IMR-90 (cell line): ENCODE results near the gene ACTG2. TPM values are rescaled to one million over a fixed set of nuclear protein-coding genes. Genes with fewer than 3 reads are reported as not detected.

ENCODE experiments used
- ATAC-seq: fragments of 200-7000 bp; cut with Tn5 transposase; 2 replicates; pipeline ENCODE4 v1.9.1; 2020; ENCODE audit warnings: low read depth, mild to moderate bottlenecking, moderate library complexity
- BruUV-seq: library from RNA; stranded (reverse); fragments of 400-500 nt; replicated peaks from 2 replicates; lab custom pipeline; 2021; lab: Mats Ljungman, UMichigan
- CTCF ChIA-PET: fragments of 300-600 bp; formaldehyde crosslinking; extraction: SDS; loops from one replicate; lab custom pipeline; 2021; ENCODE audit warnings: antibody characterized with exemption; lab: Yijun Ruan, JAX
- POLR2A ChIA-PET: fragments of 300-600 bp; sonication (Branson Sonifier 250); formaldehyde crosslinking; loops from one replicate; lab custom pipeline; 2022; ENCODE audit warnings: antibody characterized with exemption; ENCODE audit not compliant: unreplicated experiment; lab: Charles Lee
- DNase-seq: peaks from one replicate; pipeline ENCODE4 v3.0.0; 2013
- H2AFZ ChIP-seq: replicated peaks from 2 replicates; pipeline ENCODE3; 2013; ENCODE audit warnings: low read length, mild to moderate bottlenecking; ENCODE audit not compliant: poor library complexity
- H2AK5ac ChIP-seq: 2 replicates; pipeline ENCODE4 v1.6.1; 2013; ENCODE audit warnings: low read depth, low read length, inconsistent platforms
- H2AK9ac ChIP-seq: replicated peaks from 2 replicates; pipeline ENCODE3; 2013; ENCODE audit warnings: mild to moderate bottlenecking, low read depth, low read length, moderate library complexity; ENCODE audit not compliant: poor library complexity
- H2BK120ac ChIP-seq: 2 replicates; pipeline ENCODE4 v1.6.1; 2013; ENCODE audit warnings: low read depth, low read length, inconsistent platforms
- H2BK15ac ChIP-seq: 3 replicates; pipeline ENCODE4 v1.6.1; 2013; ENCODE audit warnings: low read depth, low read length, inconsistent platforms
- H2BK20ac ChIP-seq: 2 replicates; pipeline ENCODE4 v1.6.1; 2013; ENCODE audit warnings: low read depth, mild to moderate bottlenecking, inconsistent platforms, low read length, moderate library complexity
- H2BK5ac ChIP-seq: 2 replicates; pipeline ENCODE4 v1.6.1; 2013; ENCODE audit warnings: mild to moderate bottlenecking, low read depth, low read length, inconsistent platforms; ENCODE audit not compliant: poor library complexity, severe bottlenecking
- H3K14ac ChIP-seq: replicated peaks from 2 replicates; pipeline ENCODE4 v1.6.1; 2013; ENCODE audit warnings: low read depth, low read length, inconsistent platforms
- H3K18ac ChIP-seq: 2 replicates; pipeline ENCODE4 v1.6.1; 2013; ENCODE audit warnings: low read depth, low read length, control low read depth
- H3K23ac ChIP-seq: 2 replicates; pipeline ENCODE4 v1.6.1; 2013; ENCODE audit warnings: low read depth, low read length, inconsistent platforms
- H3K27ac ChIP-seq: 2 replicates; pipeline ENCODE4 v1.5.1; 2013; ENCODE audit warnings: mild to moderate bottlenecking, control low read depth, low read length; ENCODE audit not compliant: insufficient read depth
- H3K27me3 ChIP-seq: 2 replicates; pipeline ENCODE4 v1.6.1; 2013; ENCODE audit warnings: low read length; ENCODE audit not compliant: control insufficient read depth, insufficient read depth
- H3K36me3 ChIP-seq: 2 replicates; pipeline ENCODE4 v1.6.1; 2013; ENCODE audit warnings: low read length, mixed read lengths; ENCODE audit not compliant: control insufficient read depth, insufficient read depth
- H3K4ac ChIP-seq: 2 replicates; pipeline ENCODE4 v1.6.1; 2013; ENCODE audit warnings: low read depth, low read length, inconsistent platforms
- H3K4me1 ChIP-seq: 2 replicates; pipeline ENCODE4 v1.6.1; 2013; ENCODE audit warnings: low read length, mixed read lengths; ENCODE audit not compliant: control insufficient read depth, insufficient read depth
- H3K4me2 ChIP-seq: 2 replicates; pipeline ENCODE4 v1.6.1; 2013; ENCODE audit warnings: low read depth, mild to moderate bottlenecking, control low read depth, low read length, moderate library complexity
- H3K4me3 ChIP-seq: 2 replicates; pipeline ENCODE4 v1.5.1; 2013; ENCODE audit warnings: low read depth, mild to moderate bottlenecking, control low read depth, low read length, moderate library complexity; ENCODE audit not compliant: insufficient read depth
- H3K56ac ChIP-seq: 2 replicates; pipeline ENCODE4 v1.6.1; 2013; ENCODE audit warnings: low read length, inconsistent platforms; ENCODE audit not compliant: insufficient read depth; ENCODE audit errors: extremely low read depth
- H3K79me1 ChIP-seq, 2 experiments: 2 replicates each; pipeline ENCODE4 v1.6.1; 2013; ENCODE audit warnings: low read length in 2 of 2, inconsistent platforms in 1 of 2, low read depth in 1 of 2
- H3K9ac ChIP-seq: 2 replicates; pipeline ENCODE4 v1.6.1; 2013; ENCODE audit warnings: low read depth, low read length, control low read depth
- H3K9me1 ChIP-seq: 2 replicates; pipeline ENCODE4 v1.6.1; 2013; ENCODE audit warnings: low read length, inconsistent platforms; ENCODE audit not compliant: insufficient read depth
- H3K9me3 ChIP-seq: 2 replicates; pipeline ENCODE4 v1.6.1; 2013; ENCODE audit warnings: low read length; ENCODE audit not compliant: control insufficient read depth, insufficient read depth
- H4K20me1 ChIP-seq: 2 replicates; pipeline ENCODE4 v1.6.1; 2013; ENCODE audit warnings: low read length, inconsistent platforms; ENCODE audit not compliant: insufficient read depth
- H4K5ac ChIP-seq: 2 replicates; pipeline ENCODE4 v1.6.1; 2013; ENCODE audit warnings: mild to moderate bottlenecking, low read depth, low read length, control low read depth
- H4K8ac ChIP-seq, 2 experiments: 2 replicates each; pipeline ENCODE4 v1.6.1; 2013; ENCODE audit warnings: low read depth in 2 of 2, low read length in 2 of 2, control low read depth in 1 of 2, inconsistent platforms in 1 of 2
- H4K91ac ChIP-seq: 2 replicates; pipeline ENCODE4 v1.6.1; 2013; ENCODE audit warnings: low read depth, low read length, inconsistent platforms; ENCODE audit not compliant: insufficient read depth
- BHLHE40 ChIP-seq: fragments of 150-350 bp; IDR thresholded peaks from 2 replicates; pipeline ENCODE4 v1.6.1; 2016; ENCODE audit warnings: mild to moderate bottlenecking, low read depth, low read length
- CEBPB ChIP-seq: IDR thresholded peaks from 2 replicates; pipeline ENCODE4 v1.6.1; 2012; ENCODE audit warnings: low read depth, low read length, improper control_type of control experiment
- CHD1 ChIP-seq: IDR thresholded peaks from 2 replicates; pipeline ENCODE4 v1.6.1; 2012; ENCODE audit warnings: low read depth, low read length, improper control_type of control experiment
- ELK1 ChIP-seq: fragments of 150-350 bp; IDR thresholded peaks from 2 replicates; pipeline ENCODE4 v1.6.1; 2016; ENCODE audit warnings: low read depth, mild to moderate bottlenecking, low read length, moderate library complexity, borderline replicate concordance
- MAFK ChIP-seq: IDR thresholded peaks from 2 replicates; pipeline ENCODE4 v1.6.1; 2012; ENCODE audit warnings: low read depth, low read length, improper control_type of control experiment
- MAZ ChIP-seq: IDR thresholded peaks from 2 replicates; pipeline ENCODE4 v1.6.1; 2012; ENCODE audit warnings: low read depth, mild to moderate bottlenecking, low read length, improper control_type of control experiment, moderate library complexity, borderline replicate concordance
- MXI1 ChIP-seq: IDR thresholded peaks from 2 replicates; pipeline ENCODE4 v1.6.1; 2012; ENCODE audit warnings: low read depth, mild to moderate bottlenecking, low read length, moderate library complexity, borderline replicate concordance
- NFE2L2 ChIP-seq: fragments of 150-350 bp; IDR thresholded peaks from 2 replicates; pipeline ENCODE4 v1.6.1; 2016; ENCODE audit warnings: low read depth, mild to moderate bottlenecking, low read length
- POLR2A ChIP-seq: IDR thresholded peaks from 2 replicates; pipeline ENCODE4 v1.6.1; 2012; ENCODE audit warnings: mild to moderate bottlenecking, low read depth, low read length
- RAD21 ChIP-seq: IDR thresholded peaks from 2 replicates; pipeline ENCODE4 v1.6.1; 2012; ENCODE audit warnings: low read length, improper control_type of control experiment
- RCOR1 ChIP-seq: IDR thresholded peaks from 2 replicates; pipeline ENCODE4 v1.6.1; 2012; ENCODE audit warnings: mild to moderate bottlenecking, low read length, improper control_type of control experiment; ENCODE audit not compliant: insufficient replicate concordance
- RFX5 ChIP-seq: IDR thresholded peaks from 2 replicates; pipeline ENCODE4 v1.8.0; 2012; ENCODE audit warnings: low read depth, mild to moderate bottlenecking, low read length, moderate library complexity
- WGBS, 2 experiments: methylation state at CpG; one replicate each; pipeline versions ENCODE4 v1.1.5 to v1.1.7; 2013; ENCODE audit warnings: missing lambda C conversion rate in 2 of 2; ENCODE audit not compliant: insufficient read length in 1 of 2; ENCODE audit errors: extremely low coverage in 2 of 2; 5-methylcytosine and 5-hydroxymethylcytosine counted together
- dilution Hi-C: fragments of 300-500 bp; cut with HindIII; formaldehyde crosslinking; loops from one replicate; pipeline ENCODE4 v1.14.3; 2018; ENCODE audit warnings: low sequenced_read_pairs; ENCODE audit not compliant: unreplicated experiment
- in situ Hi-C: fragments of 300-500 bp; cut with MboI; formaldehyde crosslinking; loops from 3 replicates; pipeline ENCODE4 v1.14.3; 2019; ENCODE audit warnings: low sequenced_read_pairs, inconsistent platforms, mixed read lengths
- intact Hi-C: fragments of 100-400 bp; cut with micrococcal nuclease; formaldehyde crosslinking; loops from 2 replicates; pipeline ENCODE4 v1.10.0; 2022
- polyA plus RNA-seq, 3 experiments: library from polyadenylated mRNA; depleted of rRNA; stranded (reverse); fragments of >200 nt; gene quantifications; 2 replicates each; pipeline ENCODE4 v1.2.3, GENCODE V29; 2012; ENCODE audit warnings: low replicate concordance in 1 of 3
- total RNA-seq: library from RNA; depleted of rRNA; stranded (reverse); fragments of >200 nt; gene quantifications from 2 replicates; pipeline ENCODE4 v1.2.3, GENCODE V29; 2012
- TF ChIP-seq, protein P1 (sequence below): fragments of 150-350 bp; IDR thresholded peaks from 2 replicates; pipeline ENCODE4 v1.6.1; 2017; ENCODE audit warnings: mild to moderate bottlenecking, antibody characterized with exemption, low read length, low read depth

The ACTG2 gene
- total and polyA plus RNA-seq, 2 of the 4 experiments (the other 2 are of a cell fraction): 523 to 899 TPM

GRCh38 chr2:73913414-73914054, 20.7 kb downstream of the ACTG2 start:
- Histone ChIP-seq H4K5ac (no peak overlapping the region), H3K4me2 (no peak overlapping the region), H2BK5ac (no peak overlapping the region), H3K18ac (no peak overlapping the region), H3K4ac (no peak overlapping the region), H2BK120ac (no peak overlapping the region), H2AK5ac (no peak overlapping the region), H3K4me3 (no peak overlapping the region), H2BK15ac (no peak overlapping the region), H3K4me1 (no peaks in the 10 kb centered on the region), H3K9ac (no peak overlapping the region), H4K8ac (no peak overlapping the region), H3K14ac (no peak overlapping the region), H3K56ac (no peak overlapping the region), H4K91ac (no peak overlapping the region), H3K9me1 (no peaks in the 10 kb centered on the region), H3K36me3 (peaks cover 66% of the 10 kb centered on the region), H2BK20ac (no peak overlapping the region), H3K9me3 (no peaks in the 10 kb centered on the region), H2AFZ (no peak overlapping the region), H3K79me1 (peaks cover 12 to 21% of the 10 kb centered on the region in 2 experiments), H4K20me1 (peaks cover 40% of the 10 kb centered on the region), H2AK9ac (no peak overlapping the region), H3K27ac (no peak overlapping the region), H3K23ac (no peak overlapping the region), H3K27me3 (no peaks in the 10 kb centered on the region)
- POLR2A ChIA-PET: no interaction called here
- WGBS, 2 experiments: 95% methylated on average over 5 of the region's 8 CpGs; no CpG with 5 or more reads in 1 of the 2 experiments
- dilution Hi-C loops: no loop called here
- DNase-seq: no peak
- CTCF ChIA-PET: no interaction called here
- TF ChIP-seq ELK1: no peak
- no peak for TF ChIP-seq MAZ
- no peak for TF ChIP-seq NFE2L2
- TF ChIP-seq BHLHE40: no peak
- TF ChIP-seq RFX5: no peak
- TF ChIP-seq POLR2A: no peak
- TF ChIP-seq, protein P1, sequence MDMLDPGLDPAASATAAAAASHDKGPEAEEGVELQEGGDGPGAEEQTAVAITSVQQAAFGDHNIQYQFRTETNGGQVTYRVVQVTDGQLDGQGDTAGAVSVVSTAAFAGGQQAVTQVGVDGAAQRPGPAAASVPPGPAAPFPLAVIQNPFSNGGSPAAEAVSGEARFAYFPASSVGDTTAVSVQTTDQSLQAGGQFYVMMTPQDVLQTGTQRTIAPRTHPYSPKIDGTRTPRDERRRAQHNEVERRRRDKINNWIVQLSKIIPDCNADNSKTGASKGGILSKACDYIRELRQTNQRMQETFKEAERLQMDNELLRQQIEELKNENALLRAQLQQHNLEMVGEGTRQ: no peak
- no peak for TF ChIP-seq MXI1
- no peak for TF ChIP-seq RAD21
- no peak for TF ChIP-seq MAFK
- no peak for TF ChIP-seq RCOR1
- TF ChIP-seq CEBPB: no peak
- no peak for TF ChIP-seq CHD1
- in situ Hi-C loops: no loop called here
- BruUV-seq: no TSS peak
- no peak for ATAC-seq
- intact Hi-C loops: no loop called here
